GM12892 (cell line): ENCODE results near the gene ALKBH6.
"Not testable (repeated sequence)": the region's sequence is repeated elsewhere in the genome, so short reads cannot be mapped to it uniquely, and the experiment has no call there.

Experiments used
- DNase-seq: peaks from one replicate; pipeline ENCODE4 v3.0.0; 2011; ENCODE audit not compliant: insufficient read length
- FAIRE-seq: peaks from 2 replicates; lab custom pipeline; 2011; peaks lifted over from hg19 to GRCh38; lab: Jason Lieb, UNC
- POLR2A ChIP-seq: IDR thresholded peaks from 2 replicates; pipeline ENCODE4 v1.6.1; 2011; ENCODE audit warnings: low read depth, low read length, control low read depth
- POLR2AphosphoS5 ChIP-seq: IDR thresholded peaks from 2 replicates; pipeline ENCODE4 v1.6.1; 2011; ENCODE audit warnings: low read depth, low read length, control low read depth
- TAF1 ChIP-seq: IDR thresholded peaks from 2 replicates; pipeline ENCODE4 v1.6.1; 2011; ENCODE audit warnings: low read depth, mild to moderate bottlenecking, control low read depth, low read length, borderline replicate concordance

The ALKBH6 gene

GRCh38 chr19:35988824-35989223 lies 25.2 kb downstream of the ALKBH6 start:
- no peak for DNase-seq
- FAIRE-seq, result no peak
- TF ChIP-seq POLR2A (no peak), POLR2AphosphoS5 (no peak), TAF1 (no peak)

DNA sequence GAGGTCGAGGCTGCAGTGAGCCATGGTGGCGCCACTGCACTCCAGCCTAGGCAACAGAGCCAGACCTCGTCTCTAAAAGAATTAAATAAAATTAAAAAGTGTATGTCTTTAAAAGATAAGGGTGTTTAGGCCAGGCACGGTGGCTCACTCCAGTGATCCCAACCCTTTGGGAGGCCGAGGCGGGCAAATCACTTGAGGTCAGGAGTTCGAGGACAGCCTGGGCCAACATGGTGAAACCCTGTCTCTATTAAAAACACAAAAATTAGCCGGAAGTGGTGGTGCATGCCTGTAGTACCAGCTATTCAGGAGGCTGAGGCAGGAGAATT lies 26.5 kb downstream of the ALKBH6 start:
- DNase-seq (no peak), FAIRE-seq (no peak)
- TF ChIP-seq TAF1 (no peak), POLR2AphosphoS5 (no peak), POLR2A (no peak)

GRCh38 chr19:35986664-35987570 lies 27.1 kb downstream of the ALKBH6 start:
- TF ChIP-seq TAF1 (no peak), POLR2AphosphoS5 (no peak), POLR2A (no peak)
- DNase-seq (no peak), FAIRE-seq (no peak)

DNA sequence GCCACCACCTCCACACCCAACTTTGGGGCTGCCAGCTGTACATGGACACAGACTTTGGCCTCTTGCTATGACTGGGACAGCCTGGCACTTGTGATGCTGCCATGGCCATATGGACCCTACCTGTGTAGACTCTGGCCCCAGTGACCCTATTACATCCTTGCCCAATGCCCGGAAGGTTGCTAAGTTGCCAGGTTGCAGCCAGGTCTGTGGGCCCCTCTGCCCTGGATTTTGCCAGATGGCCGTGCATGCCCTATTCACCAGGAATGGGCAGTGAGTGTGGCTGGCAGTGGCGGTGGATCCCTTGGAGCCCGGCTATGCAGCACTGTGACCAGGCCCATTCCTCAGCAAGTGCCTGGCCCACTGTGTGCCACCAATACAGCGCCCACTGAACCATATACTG lies 27.9 kb downstream of the ALKBH6 start:
- DNase-seq (no peak), FAIRE-seq (no peak)
- TF ChIP-seq POLR2A (no peak), TAF1 (no peak), POLR2AphosphoS5 (no peak)

GRCh38 chr19:35983177-35983576 lies 30.8 kb downstream of the ALKBH6 start:
- TF ChIP-seq TAF1, result no peak
- TF ChIP-seq POLR2A, result no peak
- no peak for TF ChIP-seq POLR2AphosphoS5
- FAIRE-seq, result no peak
- DNase-seq, result no peak

DNA sequence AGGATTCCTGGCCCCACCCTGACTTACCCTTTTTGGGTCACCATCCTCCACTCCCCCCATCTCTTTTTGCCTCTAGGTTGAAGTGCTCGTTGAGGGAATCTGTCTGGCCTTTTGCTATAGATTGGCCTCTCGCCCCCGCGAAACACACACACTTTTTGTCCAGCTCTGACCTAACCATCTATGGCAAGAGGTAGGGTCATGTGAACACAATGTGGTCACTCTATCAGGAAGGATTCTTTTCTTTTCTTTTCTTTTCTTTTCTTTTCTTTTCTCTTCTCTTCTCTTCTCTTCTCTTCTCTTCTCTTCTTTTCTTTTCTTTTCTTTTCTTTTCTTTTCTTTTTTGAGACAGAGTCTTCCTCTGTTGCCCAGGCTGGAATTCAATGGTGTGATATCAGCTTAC lies 33.0 kb downstream of the ALKBH6 start:
- not testable (repeated sequence) for FAIRE-seq, DNase-seq

DNA sequence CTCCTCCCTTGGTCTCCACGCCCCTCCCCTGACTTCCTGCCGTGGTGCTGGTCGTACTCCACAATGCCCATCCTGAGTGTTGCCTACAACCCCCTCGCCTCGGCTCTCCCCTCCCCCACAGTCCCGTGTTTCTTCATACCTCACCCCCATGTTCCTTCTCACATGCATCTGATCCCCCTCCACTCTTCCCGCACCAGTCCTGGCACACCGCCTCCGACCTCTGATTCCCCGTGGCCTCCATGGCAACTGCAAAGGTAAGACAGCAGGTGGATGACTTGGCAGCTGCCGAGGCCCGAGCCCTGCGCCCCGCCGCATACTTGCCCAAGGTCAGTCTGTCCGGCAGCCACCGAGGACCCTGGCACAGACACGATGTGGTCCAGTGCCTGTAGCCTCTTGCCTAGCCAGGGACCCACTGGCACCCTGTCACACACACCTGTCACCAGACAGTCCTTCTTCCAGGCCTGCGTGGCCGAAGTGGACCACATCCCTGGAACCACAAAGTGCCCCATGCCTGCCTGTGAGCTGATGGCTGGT lies 35.1 kb downstream of the ALKBH6 start:
- TF ChIP-seq TAF1 (no peak), POLR2AphosphoS5 (no peak), POLR2A (no peak)
- no peak for DNase-seq
- no peak for FAIRE-seq

GRCh38 chr19:35978271-35978670 lies 35.7 kb downstream of the ALKBH6 start:
- FAIRE-seq (no peak), DNase-seq (no peak)
- TF ChIP-seq TAF1, result no peak
- no peak for TF ChIP-seq POLR2A
- no peak for TF ChIP-seq POLR2AphosphoS5

DNA sequence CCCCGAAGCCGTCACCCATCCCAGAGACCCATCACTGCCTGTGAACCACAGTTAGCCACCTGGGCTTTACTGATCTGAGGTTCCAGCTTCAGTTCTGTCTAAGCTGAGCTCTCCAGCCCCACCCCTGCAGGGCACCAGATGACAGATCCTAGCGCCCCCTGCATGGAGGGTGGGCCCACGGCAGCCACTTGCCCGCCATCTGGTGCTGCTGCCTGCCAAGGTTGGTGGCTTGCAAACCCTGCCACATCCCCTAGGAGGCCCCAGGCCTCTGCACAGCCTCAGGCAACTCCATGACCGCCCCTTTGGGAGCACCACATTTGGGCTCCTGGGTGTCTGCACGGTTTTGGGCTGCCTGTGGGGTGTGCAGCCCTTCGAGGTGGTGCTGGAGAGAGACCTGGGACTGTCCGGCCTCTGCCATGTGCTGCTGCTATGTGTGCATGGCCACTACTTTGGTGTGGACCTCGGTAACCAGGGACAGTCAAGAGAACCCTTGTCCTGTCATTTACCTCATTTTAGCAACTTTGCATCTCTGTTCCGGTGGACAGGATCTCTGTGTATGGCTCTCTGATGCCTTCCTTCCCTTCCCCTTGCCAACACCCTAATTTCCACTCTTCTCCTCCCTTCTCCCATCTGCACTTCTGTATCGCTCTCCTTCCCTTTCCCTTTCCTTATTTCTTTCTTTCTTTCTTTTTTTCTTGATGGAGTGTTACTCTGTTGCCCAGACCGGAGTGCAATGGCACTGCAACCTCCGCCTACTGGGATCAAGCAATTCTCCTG lies 36.4 kb downstream of the ALKBH6 start:
- no peak for TF ChIP-seq TAF1
- TF ChIP-seq POLR2A, result no peak
- TF ChIP-seq POLR2AphosphoS5, result no peak
- no peak for DNase-seq
- FAIRE-seq, result no peak

- FAIRE-seq (no peak), DNase-seq (no peak)
- TF ChIP-seq POLR2A, result no peak
- TF ChIP-seq POLR2AphosphoS5, result no peak
- no peak for TF ChIP-seq TAF1
Measured at GRCh38 chr19:35975608-35976214, 38.3 kb downstream of the ALKBH6 start.

DNA sequence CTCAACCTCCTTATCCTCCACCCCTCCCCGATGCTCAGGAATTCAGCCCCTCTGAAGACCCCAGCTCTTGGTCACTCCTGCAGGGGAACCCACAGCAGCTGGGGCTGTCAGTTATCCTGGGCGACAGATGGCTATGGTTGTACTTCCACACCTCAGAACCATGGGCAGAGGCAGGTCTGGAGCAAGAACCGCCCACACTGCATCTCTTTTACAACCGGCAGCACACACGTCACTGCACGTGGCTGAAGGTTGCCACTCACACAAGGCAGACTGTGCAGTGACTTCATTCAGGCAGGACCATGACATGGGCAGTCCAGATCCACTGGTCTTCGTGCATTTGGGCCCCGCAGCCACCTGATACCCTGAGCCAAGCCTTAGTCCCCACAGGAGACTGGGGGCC lies 40.5 kb downstream of the ALKBH6 start:
- TF ChIP-seq TAF1 (no peak), POLR2AphosphoS5 (no peak), POLR2A (no peak)
- FAIRE-seq, result no peak
- DNase-seq, result no peak

DNA sequence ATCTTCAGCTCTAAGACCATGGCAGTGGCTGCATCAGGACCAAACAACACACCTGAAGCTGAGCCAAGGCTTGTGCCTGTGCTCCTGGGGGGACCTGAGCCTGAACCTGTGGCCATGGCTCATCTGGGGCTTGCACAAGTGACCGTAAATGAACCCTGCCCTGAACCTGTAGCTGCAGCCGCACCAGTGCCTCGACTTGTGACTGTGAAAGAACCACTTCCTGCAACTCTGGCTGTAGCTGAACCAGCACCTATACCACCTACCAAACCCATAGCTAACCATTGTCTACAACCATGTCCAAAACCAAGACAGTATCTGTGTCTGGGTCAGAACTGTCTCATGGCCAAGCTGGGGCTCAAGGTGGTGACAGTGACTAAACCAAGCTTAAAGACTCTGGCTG lies 47.2 kb downstream of the ALKBH6 start:
- DNase-seq (no peak), FAIRE-seq (no peak)
- TF ChIP-seq POLR2AphosphoS5, result no peak
- TF ChIP-seq POLR2A, result no peak
- TF ChIP-seq TAF1, result no peak
